ENCODE results near the gene TMPRSS11D. TPM values are rescaled to one million over a fixed set of nuclear protein-coding genes. Genes with fewer than 3 reads are reported as not detected.

TMPRSS11D gene
- polyA plus RNA-seq, 1 donor from 2014 or later: not detected

DNA sequence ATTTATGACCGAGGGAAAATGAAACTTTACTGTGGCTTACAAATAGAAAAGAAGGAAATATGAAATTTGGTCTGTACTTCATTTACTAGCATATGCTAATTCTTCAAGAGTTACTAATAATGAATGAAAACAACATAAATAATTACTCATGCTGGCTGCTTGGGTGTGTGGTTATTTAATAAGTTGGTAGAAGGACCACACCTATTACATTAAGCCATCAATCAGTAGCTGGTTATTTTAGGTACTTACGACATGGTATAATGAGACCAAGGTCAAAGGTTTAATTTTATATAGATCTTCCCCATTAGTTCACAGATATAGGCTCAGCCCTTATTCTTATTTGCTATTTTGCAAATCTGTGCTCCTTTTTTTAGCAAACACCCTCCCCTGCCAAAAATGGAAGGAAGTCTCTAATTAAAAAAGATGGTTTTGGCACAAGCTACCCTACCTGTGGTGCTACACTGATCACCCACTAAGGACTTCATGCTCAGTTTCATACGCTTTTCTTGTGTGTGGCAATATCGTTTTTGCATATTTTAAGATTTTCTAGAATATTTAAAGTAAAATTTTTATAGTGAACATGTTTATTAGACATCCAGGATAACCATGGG lies 14.1 kb downstream of the TMPRSS11D start:
- H4K20me1 ChIP-seq (ENCODE audit: insufficient read depth): no peaks in the 10 kb centered on the region
- TF ChIP-seq EP300 (conservative IDR thresholded peaks at IDR 0.05; ENCODE audit: poor library complexity, severe bottlenecking) (no peak), RAD21 (conservative IDR thresholded peaks at IDR 0.05) (no peak), POLR2AphosphoS5 (IDR thresholded peaks at IDR 0.05) (no peak), MXI1 (conservative IDR thresholded peaks at IDR 0.05; ENCODE audit: poor library complexity, severe bottlenecking) (no peak), EZH2 (IDR thresholded peaks at IDR 0.05; ENCODE audit: borderline replicate concordance, insufficient read depth, low read length, poor library complexity, severe bottlenecking) (no peak), TAF1 (IDR thresholded peaks at IDR 0.05; ENCODE audit: low read depth) (no peak), SMC3 (conservative IDR thresholded peaks at IDR 0.05; ENCODE audit: poor library complexity) (no peak)
- TF ChIP-seq, protein P1, sequence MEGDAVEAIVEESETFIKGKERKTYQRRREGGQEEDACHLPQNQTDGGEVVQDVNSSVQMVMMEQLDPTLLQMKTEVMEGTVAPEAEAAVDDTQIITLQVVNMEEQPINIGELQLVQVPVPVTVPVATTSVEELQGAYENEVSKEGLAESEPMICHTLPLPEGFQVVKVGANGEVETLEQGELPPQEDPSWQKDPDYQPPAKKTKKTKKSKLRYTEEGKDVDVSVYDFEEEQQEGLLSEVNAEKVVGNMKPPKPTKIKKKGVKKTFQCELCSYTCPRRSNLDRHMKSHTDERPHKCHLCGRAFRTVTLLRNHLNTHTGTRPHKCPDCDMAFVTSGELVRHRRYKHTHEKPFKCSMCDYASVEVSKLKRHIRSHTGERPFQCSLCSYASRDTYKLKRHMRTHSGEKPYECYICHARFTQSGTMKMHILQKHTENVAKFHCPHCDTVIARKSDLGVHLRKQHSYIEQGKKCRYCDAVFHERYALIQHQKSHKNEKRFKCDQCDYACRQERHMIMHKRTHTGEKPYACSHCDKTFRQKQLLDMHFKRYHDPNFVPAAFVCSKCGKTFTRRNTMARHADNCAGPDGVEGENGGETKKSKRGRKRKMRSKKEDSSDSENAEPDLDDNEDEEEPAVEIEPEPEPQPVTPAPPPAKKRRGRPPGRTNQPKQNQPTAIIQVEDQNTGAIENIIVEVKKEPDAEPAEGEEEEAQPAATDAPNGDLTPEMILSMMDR (IDR thresholded peaks at IDR 0.05; ENCODE audit: poor library complexity, severe bottlenecking): no peak
- H3K27me3 ChIP-seq (ENCODE audit: insufficient read depth, low read depth, low read length): no peaks in the 10 kb centered on the region
- H3K9me2 ChIP-seq (ENCODE audit: insufficient read depth, low read length): no peaks in the 10 kb centered on the region
- no peaks in the 10 kb centered on the region for H3K79me2 ChIP-seq (replicated peaks; ENCODE audit: insufficient read depth, low read length)
- no peaks in the 10 kb centered on the region for H3K9me3 ChIP-seq (ENCODE audit: low read length)
- no peak overlapping the region for H3K9ac ChIP-seq (ENCODE audit: low read length)
- no peaks in the 10 kb centered on the region for H3K36me3 ChIP-seq (ENCODE audit: insufficient read depth, low read length)
- H3K4me3 ChIP-seq (ENCODE audit: low read length): no peak overlapping the region
- H2AFZ ChIP-seq (ENCODE audit: low read depth, low read length): no peak overlapping the region
- no peaks in the 10 kb centered on the region for H3F3A ChIP-seq (ENCODE audit: insufficient read depth, low read length, poor library complexity, severe bottlenecking)
- no peak overlapping the region for H3K4me2 ChIP-seq (ENCODE audit: low read length)
- no peak overlapping the region for H3K27ac ChIP-seq (ENCODE audit: low read length)

GRCh38 chr4:67861513-67861912 lies 22.3 kb downstream of the TMPRSS11D start:
- Histone ChIP-seq H3K27me3 (ENCODE audit: insufficient read depth, low read depth, low read length) (no peaks in the 10 kb centered on the region), H3F3A (ENCODE audit: insufficient read depth, low read length, poor library complexity, severe bottlenecking) (no peaks in the 10 kb centered on the region), H3K79me2 (replicated peaks; ENCODE audit: insufficient read depth, low read length) (no peaks in the 10 kb centered on the region), H3K9me2 (ENCODE audit: insufficient read depth, low read length) (no peaks in the 10 kb centered on the region), H3K27ac (ENCODE audit: low read length) (no peak overlapping the region), H2AFZ (ENCODE audit: low read depth, low read length) (no peak overlapping the region), H4K20me1 (ENCODE audit: insufficient read depth) (no peaks in the 10 kb centered on the region), H3K9me3 (ENCODE audit: low read length) (no peaks in the 10 kb centered on the region), H3K4me3 (ENCODE audit: low read length) (no peak overlapping the region), H3K9ac (ENCODE audit: low read length) (no peak overlapping the region), H3K36me3 (ENCODE audit: insufficient read depth, low read length) (no peaks in the 10 kb centered on the region), H3K4me2 (ENCODE audit: low read length) (no peak overlapping the region)
- no peak for TF ChIP-seq TAF1 (IDR thresholded peaks at IDR 0.05; ENCODE audit: low read depth)
- no peak for TF ChIP-seq EP300 (conservative IDR thresholded peaks at IDR 0.05; ENCODE audit: poor library complexity, severe bottlenecking)
- TF ChIP-seq, protein P1 (IDR thresholded peaks at IDR 0.05; ENCODE audit: poor library complexity, severe bottlenecking): no peak
- no peak for TF ChIP-seq SMC3 (conservative IDR thresholded peaks at IDR 0.05; ENCODE audit: poor library complexity)
- TF ChIP-seq, protein P2, sequence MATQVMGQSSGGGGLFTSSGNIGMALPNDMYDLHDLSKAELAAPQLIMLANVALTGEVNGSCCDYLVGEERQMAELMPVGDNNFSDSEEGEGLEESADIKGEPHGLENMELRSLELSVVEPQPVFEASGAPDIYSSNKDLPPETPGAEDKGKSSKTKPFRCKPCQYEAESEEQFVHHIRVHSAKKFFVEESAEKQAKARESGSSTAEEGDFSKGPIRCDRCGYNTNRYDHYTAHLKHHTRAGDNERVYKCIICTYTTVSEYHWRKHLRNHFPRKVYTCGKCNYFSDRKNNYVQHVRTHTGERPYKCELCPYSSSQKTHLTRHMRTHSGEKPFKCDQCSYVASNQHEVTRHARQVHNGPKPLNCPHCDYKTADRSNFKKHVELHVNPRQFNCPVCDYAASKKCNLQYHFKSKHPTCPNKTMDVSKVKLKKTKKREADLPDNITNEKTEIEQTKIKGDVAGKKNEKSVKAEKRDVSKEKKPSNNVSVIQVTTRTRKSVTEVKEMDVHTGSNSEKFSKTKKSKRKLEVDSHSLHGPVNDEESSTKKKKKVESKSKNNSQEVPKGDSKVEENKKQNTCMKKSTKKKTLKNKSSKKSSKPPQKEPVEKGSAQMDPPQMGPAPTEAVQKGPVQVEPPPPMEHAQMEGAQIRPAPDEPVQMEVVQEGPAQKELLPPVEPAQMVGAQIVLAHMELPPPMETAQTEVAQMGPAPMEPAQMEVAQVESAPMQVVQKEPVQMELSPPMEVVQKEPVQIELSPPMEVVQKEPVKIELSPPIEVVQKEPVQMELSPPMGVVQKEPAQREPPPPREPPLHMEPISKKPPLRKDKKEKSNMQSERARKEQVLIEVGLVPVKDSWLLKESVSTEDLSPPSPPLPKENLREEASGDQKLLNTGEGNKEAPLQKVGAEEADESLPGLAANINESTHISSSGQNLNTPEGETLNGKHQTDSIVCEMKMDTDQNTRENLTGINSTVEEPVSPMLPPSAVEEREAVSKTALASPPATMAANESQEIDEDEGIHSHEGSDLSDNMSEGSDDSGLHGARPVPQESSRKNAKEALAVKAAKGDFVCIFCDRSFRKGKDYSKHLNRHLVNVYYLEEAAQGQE (IDR thresholded peaks at IDR 0.05; ENCODE audit: borderline replicate concordance): no peak
- no peak for TF ChIP-seq EZH2 (IDR thresholded peaks at IDR 0.05; ENCODE audit: borderline replicate concordance, insufficient read depth, low read length, poor library complexity, severe bottlenecking)
- TF ChIP-seq MXI1 (conservative IDR thresholded peaks at IDR 0.05; ENCODE audit: poor library complexity, severe bottlenecking): no peak
- no peak for TF ChIP-seq POLR2AphosphoS5 (IDR thresholded peaks at IDR 0.05)
- no peak for TF ChIP-seq RAD21 (conservative IDR thresholded peaks at IDR 0.05)
